GM19193 (cell line): ENCODE measurements around the gene ASIC2.

ENCODE experiments used
- POLR2A ChIP-seq: IDR thresholded peaks from 4 replicates; pipeline ENCODE4 v1.6.1; 2011; ENCODE audit not compliant: insufficient read depth, insufficient read length; ENCODE audit errors: extremely low read depth

Gene ASIC2

DNA sequence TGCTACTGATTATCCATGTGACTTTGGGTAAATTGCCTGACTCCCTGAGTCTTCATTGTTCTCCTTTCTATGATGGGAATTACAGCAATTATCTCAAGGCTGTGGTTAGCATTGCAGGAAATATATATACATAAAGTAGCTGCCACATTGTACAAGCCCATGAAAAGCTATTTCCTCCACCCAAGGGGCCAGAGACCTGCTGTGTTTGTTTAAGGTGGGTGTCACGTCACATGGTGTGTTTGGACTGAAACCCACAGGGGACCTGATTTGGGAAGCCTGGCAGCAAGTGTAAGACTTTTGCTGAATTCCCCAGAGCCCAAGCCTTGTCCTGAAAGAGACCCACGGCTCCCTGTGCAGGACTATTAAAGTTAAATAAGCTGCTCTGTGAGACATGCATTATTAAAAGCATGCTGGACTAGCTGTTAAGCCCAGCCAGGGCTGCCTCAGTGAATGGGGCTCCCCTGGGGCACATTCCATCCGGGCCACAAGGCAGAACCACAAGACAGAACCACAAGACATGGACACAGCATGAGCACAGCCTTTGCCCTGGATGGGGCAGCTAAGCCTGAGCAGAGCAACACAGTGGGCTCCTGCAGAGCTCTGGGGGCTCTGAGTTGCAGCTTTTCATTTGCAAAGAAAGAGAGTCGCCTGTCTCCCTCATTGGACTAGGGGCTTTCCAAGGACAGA, 152.5 kb downstream of the ASIC2 start:
- no peak for TF ChIP-seq POLR2A

DNA sequence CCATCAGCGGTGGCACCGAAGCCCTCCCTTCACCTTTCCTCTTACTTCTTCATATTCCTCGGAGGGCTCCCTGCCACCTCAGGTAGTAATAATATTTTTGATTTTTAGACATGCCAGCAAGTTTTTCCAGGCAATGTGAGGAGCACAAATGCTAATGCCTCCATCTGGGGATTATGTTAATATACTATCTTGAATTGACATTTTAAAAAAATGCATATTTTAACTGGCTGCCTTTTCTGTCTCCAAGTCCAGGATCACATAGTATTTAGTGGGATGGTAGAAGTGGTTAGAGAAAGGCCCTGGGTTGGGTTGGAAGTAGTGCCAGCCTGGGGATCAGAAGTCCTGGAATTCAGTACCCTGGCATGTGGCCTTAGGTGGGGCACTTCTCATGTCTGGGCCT, 154.5 kb downstream of the ASIC2 start:
- no peak for TF ChIP-seq POLR2A

DNA sequence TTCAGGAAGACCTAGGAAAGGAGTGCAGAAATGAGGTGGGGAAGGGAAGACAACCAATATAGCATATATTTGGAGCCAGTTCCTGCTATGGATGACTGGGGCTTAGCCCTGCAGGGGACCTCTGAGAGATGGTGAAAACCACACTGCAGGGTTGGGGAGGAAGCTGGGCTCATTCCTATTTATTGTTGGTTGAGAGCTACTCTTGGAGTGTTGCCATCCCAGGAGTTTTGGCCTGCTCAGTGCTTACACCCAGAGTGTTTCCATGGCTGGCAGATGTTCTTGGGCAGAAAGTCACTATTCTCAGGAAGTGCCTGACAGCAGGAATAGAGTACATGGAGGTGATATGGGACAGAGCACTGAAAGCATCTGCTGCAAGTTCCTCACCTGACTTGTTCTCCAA, 155.7 kb downstream of the ASIC2 start:
- no peak for TF ChIP-seq POLR2A

DNA sequence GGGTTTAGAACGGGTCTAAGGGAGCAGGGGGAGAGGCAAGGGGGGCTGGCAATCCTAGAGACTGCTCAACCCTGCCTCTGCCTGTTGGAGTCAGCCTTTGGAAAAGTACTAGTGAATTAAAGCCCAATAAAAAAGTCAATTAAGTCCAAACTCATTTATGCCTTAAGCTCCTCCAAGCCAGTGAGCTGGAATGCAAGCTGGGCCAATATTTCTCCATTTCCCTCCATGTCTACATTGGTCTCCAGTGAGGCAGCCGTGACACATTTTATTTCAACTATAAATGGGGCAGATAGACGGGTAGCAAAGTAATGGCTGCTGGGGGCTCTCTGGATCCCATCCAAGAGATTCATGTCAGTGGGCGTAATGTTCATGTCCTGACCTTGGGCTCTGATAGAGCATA, 157.4 kb downstream of the ASIC2 start:
- TF ChIP-seq POLR2A, result no peak

DNA sequence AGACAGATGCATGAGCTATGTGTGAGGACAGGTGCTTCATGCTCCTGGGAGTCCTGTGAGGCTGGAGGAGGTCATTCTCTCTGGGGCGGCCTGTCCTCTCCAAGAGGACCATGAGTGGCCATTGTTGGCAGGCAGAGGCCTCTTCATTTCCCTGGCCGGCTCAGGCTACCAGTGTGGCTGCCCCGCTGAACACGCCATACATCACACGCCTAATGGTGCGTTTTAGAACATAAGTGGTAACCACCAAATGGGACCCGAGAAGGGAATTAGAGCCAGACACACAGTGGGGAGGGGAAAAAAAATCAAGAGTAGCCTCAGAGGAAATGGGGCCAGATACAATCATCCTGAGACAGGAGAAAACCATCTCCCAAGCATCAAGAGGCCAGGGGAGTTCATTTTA, 161.5 kb downstream of the ASIC2 start:
- no peak for TF ChIP-seq POLR2A

DNA sequence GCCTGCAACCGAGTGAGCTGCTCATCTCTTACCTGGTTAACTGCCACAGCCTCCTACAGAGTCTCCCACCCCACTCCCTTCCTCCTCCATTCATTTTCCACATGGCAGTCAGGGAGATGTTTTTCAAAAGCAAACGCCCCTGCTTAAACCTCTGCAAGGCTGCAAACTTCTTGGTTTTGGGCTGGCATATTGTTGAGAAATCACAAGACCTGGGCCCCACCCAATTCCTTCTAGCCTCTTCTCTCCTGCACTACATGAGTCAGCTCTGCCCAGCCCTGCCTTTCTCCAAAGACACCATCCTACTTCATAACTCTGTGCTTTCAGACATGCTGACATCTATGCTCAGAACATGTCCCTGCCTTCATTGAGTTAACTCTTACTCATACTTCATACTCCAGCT, 165.4 kb downstream of the ASIC2 start:
- no peak for TF ChIP-seq POLR2A

DNA sequence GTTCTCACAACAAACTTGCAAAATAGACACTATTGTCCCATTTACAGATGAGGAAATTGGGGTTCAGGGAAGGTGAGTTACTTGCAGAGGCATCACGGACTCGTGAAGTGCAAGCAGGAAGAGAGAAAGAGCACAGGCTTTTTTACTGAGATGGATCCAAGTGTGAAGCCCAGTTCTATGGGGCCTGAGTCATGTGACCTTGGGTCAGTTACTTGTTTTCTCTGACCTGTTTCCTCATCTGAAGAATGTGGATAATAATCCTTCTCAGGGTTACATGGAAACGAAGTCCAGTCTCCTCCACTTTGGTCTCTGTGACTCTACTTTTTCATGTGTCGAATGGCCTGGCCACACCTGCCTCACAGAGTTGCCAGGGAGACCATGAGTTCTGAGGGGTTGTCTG, 167.0 kb downstream of the ASIC2 start:
- TF ChIP-seq POLR2A, result no peak

DNA sequence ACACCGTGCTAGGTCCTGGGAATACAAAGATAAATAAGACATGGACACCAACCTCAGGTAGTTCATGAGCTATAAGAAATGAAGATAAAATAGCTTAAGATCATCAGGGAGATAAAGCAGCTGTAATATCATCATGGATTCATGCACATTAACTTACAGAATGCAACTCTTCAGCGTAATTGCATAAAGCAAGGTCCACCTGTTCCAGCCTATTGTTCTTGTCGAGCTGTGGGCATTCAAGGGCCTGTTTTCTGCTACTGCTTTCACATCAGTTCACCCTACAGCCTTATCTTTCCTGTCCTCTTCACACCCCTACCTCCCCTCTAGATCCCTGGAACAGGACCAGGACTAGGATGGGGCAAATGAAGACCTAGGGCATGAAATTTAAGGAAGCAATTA, 167.5 kb downstream of the ASIC2 start:
- TF ChIP-seq POLR2A, result no peak

DNA sequence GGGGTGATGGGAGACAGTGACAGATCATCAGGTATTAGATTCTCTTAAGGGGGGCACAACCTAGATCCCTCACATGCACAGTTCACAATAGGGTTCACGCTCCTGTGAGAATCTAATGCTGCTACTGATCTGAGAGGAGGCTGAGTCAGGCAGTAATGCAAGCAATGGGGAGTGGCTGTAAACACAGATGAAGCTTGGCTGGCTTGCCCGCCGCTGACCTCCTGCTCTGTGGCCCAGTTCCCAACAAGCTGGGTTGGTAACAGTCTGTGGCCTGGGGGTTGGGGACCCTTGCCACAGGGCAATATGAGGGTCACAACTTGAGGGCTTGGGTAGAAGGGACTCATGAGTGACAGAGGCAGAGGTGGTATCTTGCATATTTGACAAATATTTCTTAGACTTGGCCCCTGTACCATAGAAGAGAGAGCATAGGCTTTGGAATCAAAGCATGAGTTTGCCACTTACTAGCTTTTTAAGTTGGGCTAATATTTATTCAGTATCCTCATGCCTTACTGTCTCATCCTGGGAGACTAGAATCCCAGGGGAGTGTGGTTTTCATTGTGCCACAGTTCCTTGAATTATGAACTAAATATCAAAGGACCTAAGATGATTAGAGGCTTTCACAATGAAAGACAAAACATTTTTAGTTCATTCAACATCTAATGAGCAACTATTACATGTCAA, 168.1 kb downstream of the ASIC2 start:
- TF ChIP-seq POLR2A, result no peak

DNA sequence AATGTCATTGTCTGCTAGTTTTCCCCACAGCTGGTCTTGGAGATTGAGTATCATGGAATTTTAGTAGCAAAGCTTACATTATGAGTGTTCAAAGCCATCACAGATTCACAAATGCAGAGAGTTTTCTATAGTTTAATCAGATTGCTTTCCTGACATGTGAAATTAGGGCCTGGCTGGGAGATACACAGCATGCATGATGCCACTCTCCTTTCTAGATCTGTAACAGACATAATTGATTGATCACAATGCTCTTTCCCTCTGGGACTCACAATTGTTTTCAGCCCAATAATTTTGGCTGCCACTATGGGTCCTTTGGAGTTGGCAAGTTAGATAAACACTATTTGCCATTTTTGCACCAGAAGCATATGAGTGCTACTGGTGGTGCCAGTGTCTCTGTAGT, 168.9 kb downstream of the ASIC2 start:
- TF ChIP-seq POLR2A, result no peak

DNA sequence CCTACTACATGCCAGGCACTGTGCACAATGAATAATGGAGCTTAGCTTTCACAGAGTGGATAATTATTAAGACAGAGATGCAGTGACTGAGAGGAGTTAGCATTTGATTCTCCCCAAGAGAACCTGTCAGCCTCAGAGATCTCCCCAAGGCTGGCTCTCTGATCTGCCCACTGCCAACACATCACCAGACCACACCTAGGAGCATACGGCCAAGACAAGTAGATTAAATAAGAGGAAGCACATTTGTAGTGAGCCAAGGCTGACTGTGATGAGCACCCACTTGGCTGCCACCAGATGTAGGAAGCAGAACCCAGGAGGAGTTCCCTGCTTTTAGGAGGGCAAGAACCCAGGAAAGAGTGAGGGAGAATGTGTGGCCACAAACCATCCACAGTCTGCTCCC, 171.3 kb downstream of the ASIC2 start:
- no peak for TF ChIP-seq POLR2A

DNA sequence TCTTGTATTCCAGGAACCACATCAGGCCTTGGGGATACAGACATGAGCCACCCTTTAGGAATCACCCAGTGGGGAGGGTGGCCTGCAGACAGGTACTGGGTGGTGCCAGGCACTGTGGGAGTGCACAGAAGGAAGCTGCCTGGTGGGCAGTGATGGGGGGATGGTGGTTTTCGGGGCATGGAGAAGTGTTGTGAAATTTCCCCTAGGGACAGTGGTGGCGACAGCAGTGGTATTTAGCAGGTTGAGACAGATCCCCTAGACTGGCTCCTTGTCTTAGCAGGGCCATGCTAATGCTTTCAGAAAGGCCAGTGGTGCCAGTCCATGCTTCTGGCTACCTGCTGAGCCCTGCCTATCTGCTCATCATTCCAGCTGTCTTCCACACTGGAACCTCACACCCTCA, 171.8 kb downstream of the ASIC2 start:
- no peak for TF ChIP-seq POLR2A

DNA sequence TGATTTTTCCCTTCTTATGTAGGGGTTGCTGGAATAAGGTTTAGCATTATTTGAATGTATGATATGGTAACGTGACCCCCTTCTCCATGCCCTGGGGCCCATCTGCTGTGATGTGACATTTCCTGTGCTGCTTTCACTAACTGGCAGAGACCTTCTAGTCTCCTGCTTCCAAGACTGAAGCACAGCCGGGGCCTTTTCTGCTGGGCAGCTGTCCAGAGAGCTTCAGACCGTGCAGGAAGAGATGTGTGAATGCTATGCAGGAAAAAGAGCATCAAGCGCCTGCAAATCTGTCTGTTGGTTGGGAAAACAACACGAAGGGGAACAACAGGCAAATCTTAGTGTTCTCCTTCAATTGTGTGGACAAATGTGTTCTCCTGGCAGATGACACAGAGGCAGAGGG, 173.0 kb downstream of the ASIC2 start:
- TF ChIP-seq POLR2A, result no peak

DNA sequence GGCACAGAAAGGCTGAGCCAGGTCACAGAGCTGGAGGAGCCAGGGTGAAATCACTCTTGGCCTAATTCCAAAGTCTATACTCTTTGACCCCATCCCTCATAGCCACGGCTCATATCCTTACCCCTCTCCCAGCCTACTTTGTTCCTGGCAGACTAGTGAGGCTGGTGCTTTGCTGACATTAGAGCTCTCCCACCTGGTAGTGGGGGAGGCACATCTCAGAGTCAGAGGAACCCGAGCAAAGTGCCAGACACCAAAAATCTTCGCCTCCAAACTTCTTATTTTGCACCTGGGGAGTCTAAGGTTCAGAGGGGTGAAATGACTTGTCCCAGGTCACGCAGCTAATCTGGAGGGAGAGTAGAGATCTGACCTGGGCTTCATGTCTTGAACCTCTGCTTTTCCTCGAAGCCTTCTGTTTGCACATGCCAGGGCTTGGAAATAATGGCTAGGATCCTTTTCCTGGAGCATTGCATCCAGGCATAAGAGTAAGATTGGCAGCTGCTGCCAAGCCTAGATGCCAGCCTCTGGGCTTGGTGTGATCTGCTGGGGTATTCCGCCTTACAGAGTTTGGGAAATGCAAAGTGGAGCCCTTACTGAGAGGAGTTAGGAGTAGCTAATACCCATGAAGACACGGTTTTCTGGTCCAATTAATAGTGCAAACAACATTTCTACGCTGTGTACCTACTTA, 174.6 kb downstream of the ASIC2 start:
- TF ChIP-seq POLR2A, result no peak

DNA sequence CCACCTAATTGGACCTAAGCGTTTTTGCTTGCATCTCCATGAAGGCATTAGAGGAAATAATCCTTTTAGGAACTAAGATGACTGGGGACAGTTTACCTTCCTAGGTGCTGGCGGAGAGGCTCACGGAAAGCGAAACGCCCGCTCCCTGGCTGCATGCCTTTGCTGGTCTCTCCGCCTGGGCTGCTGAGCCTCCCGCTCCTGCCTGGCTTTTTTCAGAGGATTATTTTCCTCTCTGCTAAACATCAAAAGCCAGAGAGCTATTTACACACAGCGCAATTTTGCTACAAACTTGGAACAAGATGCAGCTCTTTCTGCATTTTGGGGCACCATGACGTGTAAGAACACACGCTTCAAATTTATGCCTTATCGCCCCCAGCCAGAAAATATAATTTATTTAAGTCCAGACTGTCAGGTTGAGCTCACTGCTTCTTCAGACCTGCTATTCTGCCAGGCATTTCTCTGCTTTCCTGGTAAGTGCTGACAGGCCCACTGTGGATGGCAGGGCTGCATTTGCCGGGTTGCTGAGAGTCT, 177.0 kb downstream of the ASIC2 start:
- TF ChIP-seq POLR2A, result no peak

DNA sequence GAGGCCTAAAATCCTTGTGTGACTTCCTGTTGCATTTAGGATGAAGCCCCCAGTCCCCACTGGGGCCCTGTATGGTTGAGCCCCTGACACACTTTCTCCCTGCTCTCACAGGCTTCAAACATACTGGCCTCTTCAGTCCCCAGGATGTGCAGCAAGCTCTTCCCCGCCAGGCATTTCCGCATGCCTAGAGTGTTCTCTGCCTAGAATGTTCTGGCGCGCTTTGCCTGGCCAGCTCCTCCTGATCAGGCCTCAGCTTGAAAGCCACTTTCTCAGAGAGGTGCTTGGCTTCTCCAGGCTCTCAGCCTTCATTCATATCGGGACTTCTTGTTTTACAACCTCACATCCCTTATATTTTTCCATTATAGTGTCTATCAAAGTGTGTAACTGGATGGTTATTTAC, 177.7 kb downstream of the ASIC2 start:
- no peak for TF ChIP-seq POLR2A
